NB4 (cell line): ENCODE measurements around the gene CHST4.

Source experiments
- DNase-seq: peaks from one replicate; pipeline ENCODE4 v3.0.0; 2010; ENCODE audit warnings: low read depth
- H3K4me3 ChIP-seq: one replicate; pipeline ENCODE4 v1.5.1; 2011; ENCODE audit warnings: mild to moderate bottlenecking, low read depth, low read length, moderate library complexity
- MYC ChIP-seq: IDR thresholded peaks from 2 replicates; pipeline ENCODE4 v1.6.1; 2011; ENCODE audit warnings: low read depth, low read length
- POLR2A ChIP-seq: IDR thresholded peaks from 2 replicates; pipeline ENCODE4 v1.6.1; 2011; ENCODE audit warnings: mild to moderate bottlenecking; ENCODE audit not compliant: insufficient read length; ENCODE audit errors: extremely low read depth
- TF ChIP-seq, protein P1 (sequence below): IDR thresholded peaks from 2 replicates; pipeline ENCODE4 v1.6.1; 2011; ENCODE audit warnings: low read depth, low read length
- TF ChIP-seq, protein P2 (sequence below): IDR thresholded peaks from one replicate; pipeline ENCODE4 v1.5.1; 2012; ENCODE audit warnings: low read depth, low read length

Gene CHST4

GRCh38 chr16:71526111-71526631, at the start of gene CHST4:
CHST4 (plus strand) TSS chr16:71526426; CDS start chr16:71536678, 10,252 bp downstream.
- peak; percentile 97 for DNase-seq
- H3K4me3 ChIP-seq: peak within 1 kb of the TSS; percentile 68
- peak; percentile 89 for TF ChIP-seq MYC
- TF ChIP-seq, protein P1, sequence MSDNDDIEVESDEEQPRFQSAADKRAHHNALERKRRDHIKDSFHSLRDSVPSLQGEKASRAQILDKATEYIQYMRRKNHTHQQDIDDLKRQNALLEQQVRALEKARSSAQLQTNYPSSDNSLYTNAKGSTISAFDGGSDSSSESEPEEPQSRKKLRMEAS: peak; percentile 83
- TF ChIP-seq, protein P2, sequence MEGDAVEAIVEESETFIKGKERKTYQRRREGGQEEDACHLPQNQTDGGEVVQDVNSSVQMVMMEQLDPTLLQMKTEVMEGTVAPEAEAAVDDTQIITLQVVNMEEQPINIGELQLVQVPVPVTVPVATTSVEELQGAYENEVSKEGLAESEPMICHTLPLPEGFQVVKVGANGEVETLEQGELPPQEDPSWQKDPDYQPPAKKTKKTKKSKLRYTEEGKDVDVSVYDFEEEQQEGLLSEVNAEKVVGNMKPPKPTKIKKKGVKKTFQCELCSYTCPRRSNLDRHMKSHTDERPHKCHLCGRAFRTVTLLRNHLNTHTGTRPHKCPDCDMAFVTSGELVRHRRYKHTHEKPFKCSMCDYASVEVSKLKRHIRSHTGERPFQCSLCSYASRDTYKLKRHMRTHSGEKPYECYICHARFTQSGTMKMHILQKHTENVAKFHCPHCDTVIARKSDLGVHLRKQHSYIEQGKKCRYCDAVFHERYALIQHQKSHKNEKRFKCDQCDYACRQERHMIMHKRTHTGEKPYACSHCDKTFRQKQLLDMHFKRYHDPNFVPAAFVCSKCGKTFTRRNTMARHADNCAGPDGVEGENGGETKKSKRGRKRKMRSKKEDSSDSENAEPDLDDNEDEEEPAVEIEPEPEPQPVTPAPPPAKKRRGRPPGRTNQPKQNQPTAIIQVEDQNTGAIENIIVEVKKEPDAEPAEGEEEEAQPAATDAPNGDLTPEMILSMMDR: no peak
- peak; percentile 32 for TF ChIP-seq POLR2A

GRCh38 chr16:71476457-71477124, 49.6 kb upstream of the CHST4 start:
- no peak for DNase-seq
- TF ChIP-seq MYC (no peak), POLR2A (no peak)
- TF ChIP-seq, protein P1: no peak
- TF ChIP-seq, protein P2: no peak
- H3K4me3 ChIP-seq: no peak overlapping the region

GRCh38 chr16:71479420-71479819, 46.8 kb upstream of the CHST4 start:
- peak; percentile 50 for DNase-seq
- H3K4me3 ChIP-seq: no peak overlapping the region
- no peak for TF ChIP-seq POLR2A
- TF ChIP-seq, protein P2: peak; percentile 75

GRCh38 chr16:71480956-71481355, 45.3 kb upstream of the CHST4 start:
- H3K4me3 ChIP-seq: no peak overlapping the region
- TF ChIP-seq, protein P2: no peak
- TF ChIP-seq MYC (no peak), POLR2A (no peak)
- TF ChIP-seq, protein P1: no peak
- DNase-seq: no peak

- DNase-seq: no peak
- TF ChIP-seq MYC (no peak), POLR2A (no peak)
- TF ChIP-seq, protein P1: no peak
- TF ChIP-seq, protein P2: no peak
- H3K4me3 ChIP-seq: no peak overlapping the region
These were observed 43.7 kb upstream of the CHST4 start for GRCh38 chr16:71482569-71482968.
